Hematopoietic multipotent progenitor cell treated with erythropoietin and hydrocortisone succinate and interleukin-3 and kit ligand, for 4 days (in vitro differentiated cells): ENCODE results near the gene MAP1S.

Experiments
- DNase-seq: peaks from one replicate; pipeline ENCODE4 v3.0.0-alpha.2; 2015

MAP1S gene, protein sequence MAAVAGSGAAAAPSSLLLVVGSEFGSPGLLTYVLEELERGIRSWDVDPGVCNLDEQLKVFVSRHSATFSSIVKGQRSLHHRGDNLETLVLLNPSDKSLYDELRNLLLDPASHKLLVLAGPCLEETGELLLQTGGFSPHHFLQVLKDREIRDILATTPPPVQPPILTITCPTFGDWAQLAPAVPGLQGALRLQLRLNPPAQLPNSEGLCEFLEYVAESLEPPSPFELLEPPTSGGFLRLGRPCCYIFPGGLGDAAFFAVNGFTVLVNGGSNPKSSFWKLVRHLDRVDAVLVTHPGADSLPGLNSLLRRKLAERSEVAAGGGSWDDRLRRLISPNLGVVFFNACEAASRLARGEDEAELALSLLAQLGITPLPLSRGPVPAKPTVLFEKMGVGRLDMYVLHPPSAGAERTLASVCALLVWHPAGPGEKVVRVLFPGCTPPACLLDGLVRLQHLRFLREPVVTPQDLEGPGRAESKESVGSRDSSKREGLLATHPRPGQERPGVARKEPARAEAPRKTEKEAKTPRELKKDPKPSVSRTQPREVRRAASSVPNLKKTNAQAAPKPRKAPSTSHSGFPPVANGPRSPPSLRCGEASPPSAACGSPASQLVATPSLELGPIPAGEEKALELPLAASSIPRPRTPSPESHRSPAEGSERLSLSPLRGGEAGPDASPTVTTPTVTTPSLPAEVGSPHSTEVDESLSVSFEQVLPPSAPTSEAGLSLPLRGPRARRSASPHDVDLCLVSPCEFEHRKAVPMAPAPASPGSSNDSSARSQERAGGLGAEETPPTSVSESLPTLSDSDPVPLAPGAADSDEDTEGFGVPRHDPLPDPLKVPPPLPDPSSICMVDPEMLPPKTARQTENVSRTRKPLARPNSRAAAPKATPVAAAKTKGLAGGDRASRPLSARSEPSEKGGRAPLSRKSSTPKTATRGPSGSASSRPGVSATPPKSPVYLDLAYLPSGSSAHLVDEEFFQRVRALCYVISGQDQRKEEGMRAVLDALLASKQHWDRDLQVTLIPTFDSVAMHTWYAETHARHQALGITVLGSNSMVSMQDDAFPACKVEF

DNA sequence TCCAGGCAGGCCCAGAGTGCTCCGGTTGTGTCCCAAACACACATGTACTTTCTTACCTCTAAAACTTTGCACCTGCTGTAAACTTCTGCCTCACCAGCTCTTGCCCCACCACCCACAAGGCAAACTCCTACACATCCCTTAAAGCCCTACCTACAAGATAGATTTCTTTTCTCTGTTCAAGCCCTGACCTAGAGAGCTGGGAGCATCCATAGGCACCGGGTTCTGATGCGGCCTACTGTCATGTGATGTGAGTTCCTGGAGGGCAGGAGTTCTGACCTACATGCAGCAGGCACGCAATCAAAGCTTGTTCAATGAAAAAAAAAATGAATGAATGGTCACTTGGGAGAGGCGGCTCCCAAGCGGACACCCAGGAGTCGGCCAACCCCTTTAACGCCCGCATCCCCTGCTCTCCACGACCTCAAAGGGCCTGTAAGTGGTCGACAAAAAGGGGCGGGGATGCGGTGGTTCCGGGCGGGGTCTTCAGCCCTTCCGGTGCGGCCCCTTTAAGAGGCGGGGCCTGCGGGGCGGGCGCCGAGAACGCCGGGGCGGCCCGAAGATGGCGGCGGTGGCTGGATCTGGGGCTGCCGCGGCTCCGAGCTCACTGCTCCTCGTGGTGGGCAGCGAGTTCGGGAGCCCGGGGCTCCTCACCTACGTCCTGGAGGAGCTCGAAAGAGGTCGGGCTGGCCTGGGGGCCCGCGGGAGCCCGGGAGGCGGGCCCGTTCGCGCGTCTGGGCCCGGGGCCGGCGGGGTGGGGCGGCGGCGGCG, at the start of gene MAP1S:
MAP1S (plus strand) TSS at position 534 of the 765 bp plus-strand sequence; CDS start at position 557, 23 bp downstream.
- peak; percentile 83 for DNase-seq

DNA sequence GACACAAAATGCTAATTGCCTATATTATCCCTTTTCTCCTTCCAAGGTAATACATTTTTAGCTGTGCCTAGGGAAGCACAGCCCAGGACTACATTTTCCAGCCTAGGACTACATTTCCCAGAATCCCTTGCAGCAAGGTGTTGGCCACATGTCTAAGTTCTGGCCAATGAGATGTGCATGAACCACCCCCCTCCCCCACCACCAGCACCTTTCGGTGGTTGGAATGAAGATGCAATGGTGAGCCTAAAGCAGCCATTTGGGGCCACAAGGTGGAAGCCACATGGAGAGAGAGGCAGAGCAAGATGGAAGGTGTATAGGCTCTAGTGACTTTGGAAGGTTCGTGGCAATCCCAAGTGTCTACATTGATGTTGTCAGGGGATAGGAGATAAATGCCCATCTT, 47.4 kb upstream of the MAP1S start:
- peak; percentile 54 for DNase-seq

DNA sequence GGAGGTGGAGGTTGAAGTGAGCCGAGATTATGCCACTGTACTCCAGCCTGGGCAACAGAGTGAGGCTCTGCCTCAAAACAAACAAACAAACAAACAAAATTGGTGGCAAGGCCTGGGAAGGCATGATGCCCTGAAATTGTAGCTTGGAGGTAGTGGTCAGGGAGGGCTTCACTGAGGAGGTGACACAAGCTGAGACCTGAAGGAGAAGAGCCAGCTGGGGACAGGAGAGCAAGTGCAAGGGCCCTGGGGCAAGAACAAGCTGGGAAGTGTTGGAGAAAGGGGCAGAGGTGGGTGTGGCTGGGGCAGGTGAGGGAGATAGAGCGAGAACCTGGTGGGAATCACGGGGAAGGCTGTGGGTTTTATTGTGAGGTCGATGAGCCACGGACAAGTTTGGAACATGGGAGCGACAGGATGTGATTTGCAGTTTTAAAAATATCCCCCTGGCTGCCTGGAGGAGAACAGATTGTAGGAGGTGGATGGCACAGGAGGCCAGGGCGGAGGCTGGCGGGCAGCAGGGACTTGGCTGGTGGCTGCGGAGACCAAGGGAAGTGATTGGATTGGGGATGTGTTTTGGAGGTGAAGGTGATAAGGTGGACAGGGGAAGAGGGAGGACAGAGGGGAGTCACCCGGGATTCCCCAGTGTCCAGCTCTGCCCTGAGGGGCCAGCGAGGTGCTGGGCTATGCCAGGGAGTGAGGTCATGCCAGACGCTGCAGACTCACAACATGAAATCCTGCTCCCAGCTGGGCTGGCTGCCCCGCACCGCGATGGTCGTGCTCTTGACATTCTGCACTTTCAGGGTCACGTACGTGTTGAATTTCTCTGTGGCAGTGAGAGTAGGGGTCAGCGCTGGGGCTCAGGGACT, 45.1 kb upstream of the MAP1S start:
- DNase-seq: no peak

DNA sequence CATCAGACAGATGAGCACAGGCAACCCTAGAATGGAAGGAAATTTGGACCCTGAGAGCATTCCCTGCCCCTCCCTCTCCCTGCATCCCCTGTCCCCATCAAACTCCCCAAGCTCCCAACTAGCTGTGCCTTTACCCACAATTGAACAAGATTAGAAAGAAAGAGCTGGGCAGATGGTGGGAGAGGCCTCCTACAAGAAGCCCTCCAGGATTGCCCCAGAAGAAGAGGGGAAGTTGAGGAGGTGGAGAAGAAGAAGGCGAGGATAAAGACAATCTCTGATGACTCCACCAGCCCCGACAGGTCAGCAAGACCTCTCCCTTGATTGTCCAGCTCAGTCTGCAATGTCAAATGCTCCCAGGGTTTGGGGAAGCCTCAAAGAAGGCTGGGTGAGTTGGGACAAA, 43.0 kb upstream of the MAP1S start:
- no peak for DNase-seq

DNA sequence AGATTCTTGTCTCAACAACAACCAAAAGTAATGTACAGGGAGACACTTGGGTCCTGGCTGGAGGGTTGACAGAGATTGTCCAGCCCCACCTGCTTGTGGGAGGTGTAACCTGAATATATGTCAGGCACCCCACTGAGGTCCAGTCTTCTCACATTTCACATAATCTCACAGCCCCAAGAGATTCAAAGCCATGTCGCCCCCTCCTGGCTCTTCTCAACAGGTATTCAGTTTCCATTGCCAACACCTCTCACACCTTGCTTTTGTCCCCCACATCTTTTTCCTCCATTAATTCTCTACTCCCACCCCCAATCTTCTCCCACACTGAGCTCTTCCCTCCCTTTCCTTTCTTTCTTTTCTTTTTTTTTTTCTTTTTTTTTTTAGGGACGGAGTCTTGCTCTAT, 42.3 kb upstream of the MAP1S start:
- peak; percentile 21 for DNase-seq

DNA sequence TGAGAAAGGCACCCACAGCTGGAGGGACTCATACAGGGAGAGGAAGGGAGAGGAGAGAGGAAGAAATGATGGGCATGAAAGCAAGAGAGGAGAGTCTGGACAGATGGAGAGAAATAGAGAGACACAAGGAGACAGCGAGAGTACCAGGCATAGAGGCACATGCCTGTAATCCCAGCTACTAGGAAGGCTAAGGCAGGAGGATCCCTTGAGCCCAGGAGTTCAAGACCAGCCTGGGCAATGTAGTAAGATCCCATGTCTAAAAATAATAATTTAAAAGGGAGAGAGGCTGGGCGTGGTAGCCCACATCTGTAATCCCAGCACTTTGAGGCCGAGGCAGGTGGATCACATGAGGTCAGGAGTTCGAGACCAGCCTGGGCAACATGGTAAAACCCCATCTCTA, 40.4 kb upstream of the MAP1S start:
- no peak for DNase-seq

DNA sequence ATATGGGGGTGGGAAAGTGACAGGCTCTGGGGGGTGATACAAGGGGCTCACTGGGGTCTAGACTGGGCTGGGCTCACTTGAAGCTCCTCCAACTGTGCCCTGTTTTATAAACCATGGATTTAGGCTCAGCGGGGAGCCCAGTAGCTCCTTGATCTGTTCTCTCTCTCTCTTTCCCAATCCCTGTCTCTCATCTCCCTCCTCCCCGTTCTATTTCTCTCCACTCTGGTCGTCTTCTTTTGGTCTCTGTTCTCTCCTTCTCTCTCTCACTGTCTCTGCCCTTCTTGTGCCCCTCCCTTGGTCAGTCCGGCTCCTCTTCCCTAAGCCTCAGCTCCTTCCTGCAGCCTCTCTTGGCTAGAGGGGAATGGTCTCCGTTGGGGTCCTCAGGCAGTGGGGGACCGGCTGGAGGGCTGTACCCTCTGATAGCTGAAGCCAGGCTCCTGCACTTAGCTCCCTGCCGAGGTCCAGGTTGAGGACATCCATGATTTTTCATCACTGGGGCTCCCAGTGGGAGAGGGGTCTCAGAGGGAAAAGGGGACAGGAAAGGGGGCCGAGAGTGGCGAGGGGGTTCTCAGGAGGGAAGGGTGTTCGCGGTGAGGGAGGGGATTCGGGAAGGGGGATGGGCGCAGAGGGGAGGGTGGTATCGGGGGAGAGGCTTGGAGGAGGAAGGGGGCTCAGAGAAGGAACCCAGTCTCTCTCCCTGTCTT, 39.6 kb upstream of the MAP1S start:
- no peak for DNase-seq

DNA sequence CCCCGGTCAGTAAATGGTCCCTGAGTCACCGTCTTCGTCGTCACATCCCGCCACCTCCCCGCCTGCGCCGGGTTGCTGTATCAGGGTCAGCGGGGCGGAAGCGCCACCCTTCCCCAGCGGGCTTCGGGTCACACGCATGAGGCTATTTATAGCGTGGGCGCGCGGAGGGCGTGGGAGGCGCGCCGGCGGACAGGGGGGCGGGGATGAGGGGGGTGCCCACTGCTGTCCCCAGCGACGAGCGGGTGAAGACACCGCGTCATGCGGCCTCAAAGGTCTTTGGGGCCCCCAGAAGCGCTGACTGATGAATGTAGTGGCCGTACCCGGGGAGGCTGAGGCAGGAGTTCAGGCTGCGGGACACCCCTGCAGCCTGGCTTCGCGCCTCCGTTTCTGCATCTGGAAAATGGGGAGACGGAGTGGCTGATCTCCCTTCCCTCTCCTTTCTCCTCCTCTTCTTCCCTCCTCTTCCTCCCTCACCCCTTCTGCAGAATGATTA, 39.0 kb upstream of the MAP1S start:
- peak; percentile 89 for DNase-seq

DNA sequence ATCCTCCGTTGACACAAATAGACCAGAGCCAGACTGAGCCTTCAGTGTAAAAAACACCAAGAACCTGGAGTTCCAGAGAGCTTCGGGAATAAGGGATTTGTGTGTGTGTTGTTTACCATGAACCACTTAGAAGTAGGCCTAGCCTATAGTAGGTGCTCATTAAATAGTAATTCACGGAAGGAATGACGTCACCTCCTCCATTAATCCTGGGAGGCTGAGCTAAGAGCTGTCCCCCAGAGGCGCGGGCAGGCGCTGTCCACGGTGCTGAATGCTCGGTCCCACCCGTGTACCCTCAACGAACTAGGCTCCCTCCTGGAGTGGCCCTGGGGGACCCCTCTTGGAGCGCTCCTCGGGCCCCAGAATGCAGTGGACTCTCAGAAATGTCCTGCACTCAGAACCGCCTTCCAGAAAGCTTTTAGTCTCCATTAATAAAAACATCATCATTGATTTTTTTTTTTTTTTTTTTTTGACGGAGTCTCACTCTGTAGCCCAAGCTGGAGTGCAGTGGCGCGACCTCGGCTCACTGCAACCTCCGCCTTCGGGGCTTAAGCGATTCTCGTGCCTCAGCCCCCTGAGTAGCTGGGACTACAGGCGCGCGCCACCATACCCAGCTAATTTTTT, 37.7 kb upstream of the MAP1S start:
- peak; percentile 82 for DNase-seq

DNA sequence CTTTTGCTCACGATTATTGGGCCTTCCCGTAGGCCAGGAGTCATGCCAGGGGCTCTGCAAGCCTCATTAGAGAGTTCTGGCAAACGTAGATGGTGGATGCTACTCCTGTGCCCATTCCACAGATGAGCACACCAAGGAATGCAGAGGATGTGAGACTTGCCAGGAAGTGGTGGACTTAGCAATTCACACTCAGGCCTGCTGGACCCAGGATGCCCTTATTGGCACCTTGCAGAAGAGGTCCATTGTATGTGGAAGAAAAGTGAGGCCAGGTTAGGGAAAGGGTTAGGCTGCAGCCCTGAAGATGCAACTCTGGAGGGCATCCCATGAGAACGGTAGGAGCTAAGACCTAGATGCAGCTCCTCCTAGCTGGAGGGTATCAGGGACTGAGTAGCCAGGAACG, 37.0 kb upstream of the MAP1S start:
- DNase-seq: no peak

DNA sequence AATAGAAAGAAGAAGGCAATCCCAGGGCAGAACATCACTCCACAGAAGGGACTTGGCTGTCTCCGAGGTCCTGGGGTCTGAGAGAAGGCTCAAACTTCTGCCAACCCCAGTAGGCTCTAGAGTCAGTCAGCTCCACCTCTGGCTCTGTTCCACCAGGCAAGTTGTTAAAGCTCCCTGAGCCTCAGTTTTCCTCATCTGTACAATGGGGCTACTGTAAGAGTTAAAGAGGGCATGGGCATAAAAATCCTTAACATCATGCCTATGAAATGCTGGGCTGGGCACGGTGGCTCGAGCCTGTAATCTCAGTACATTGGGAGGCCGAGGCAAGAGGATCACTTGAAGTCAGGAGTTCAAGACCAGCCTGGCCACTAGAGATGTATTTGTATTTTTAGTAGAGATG, 36.2 kb upstream of the MAP1S start:
- no peak for DNase-seq

DNA sequence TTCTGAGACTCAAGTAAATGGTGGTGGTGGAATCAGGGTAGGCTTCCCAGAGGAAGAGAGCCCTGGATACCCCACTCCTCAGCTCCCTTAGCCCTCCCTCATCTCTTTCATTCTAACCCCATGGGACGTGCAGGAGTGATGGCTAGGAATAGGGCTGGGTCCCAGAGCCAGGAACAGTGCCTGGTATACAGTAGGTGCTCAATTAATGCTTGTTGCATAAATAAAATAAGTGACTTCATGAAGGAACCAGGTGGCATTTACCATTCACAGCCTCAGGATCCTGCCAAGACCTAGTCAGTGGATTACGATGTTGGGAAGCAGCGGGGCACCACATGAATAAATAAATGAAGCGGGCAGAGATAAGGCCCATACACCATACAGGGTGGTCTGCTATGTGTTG, 35.0 kb upstream of the MAP1S start:
- no peak for DNase-seq

DNA sequence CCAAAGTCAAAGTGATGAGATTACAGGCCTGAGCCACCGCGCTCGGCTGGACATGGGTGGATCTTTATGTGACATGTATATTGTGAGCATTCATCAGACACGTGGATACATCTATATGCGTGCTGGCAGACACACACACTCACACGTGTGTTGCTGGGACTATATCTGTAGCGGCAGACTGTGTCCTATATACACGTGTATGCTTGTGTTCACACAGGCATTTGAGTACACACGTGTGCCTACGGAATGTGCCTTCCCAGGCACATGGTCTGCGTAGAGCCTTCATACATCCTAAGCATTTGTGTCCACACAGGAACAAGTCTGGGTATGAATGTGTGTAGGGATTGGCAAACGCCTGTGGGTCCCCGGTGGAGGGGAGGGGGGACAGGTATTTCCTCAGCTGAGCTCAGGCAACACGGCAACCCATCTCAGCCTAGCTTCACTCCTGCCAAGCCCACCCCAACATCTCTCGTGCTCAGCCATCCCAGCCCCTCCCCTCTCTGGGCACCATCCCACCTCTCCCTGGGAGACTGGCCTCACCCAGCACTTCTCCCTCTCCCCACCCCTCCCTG, 33.7 kb upstream of the MAP1S start:
- DNase-seq: no peak

DNA sequence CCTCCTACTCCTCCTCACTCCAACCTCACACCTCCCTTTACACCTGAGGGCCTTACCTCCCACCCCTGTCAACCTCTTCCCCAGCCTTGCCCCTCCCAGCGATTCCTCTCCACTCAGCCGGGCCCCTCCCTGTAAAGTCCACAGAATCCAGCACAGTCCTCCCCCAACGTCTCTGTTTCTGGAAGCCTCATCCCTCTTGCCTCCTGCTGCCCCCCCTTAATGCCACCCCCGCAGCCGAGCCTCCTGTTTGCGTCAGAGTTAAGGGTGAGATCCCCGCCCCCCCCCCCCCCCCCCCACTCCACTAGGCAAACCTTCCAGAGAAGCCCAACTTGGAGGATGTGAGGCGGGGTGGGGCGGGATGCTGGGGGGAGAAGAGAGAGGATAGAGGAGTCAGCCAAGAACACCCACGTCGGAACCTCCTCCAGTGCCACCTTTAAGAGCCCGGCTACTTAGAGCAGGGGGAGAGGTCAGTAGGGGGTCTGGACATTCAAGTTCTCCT, 33.2 kb upstream of the MAP1S start:
- DNase-seq: no peak

DNA sequence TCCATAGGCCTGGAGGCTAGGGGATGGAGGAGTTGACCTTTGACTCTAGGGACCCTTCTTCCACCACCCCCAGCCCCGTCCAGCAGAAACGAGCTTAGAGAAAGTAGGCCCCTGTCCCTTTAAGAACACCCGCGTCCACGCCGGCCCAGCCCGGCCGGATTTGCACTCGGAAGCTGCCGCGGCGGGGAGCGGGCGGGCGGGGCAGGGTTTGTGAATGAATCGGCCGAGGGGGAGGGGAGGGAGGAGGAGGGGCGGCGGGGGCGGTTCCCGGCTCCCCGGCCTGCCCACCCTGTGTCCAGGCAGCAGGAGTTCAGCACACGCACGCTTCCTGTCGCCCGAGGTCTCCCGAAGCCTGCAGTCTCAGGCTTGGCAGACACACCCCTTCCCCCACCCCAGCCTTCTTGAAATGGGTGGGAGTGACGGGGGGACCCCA, 32.7 kb upstream of the MAP1S start:
- peak; percentile 35 for DNase-seq

DNA sequence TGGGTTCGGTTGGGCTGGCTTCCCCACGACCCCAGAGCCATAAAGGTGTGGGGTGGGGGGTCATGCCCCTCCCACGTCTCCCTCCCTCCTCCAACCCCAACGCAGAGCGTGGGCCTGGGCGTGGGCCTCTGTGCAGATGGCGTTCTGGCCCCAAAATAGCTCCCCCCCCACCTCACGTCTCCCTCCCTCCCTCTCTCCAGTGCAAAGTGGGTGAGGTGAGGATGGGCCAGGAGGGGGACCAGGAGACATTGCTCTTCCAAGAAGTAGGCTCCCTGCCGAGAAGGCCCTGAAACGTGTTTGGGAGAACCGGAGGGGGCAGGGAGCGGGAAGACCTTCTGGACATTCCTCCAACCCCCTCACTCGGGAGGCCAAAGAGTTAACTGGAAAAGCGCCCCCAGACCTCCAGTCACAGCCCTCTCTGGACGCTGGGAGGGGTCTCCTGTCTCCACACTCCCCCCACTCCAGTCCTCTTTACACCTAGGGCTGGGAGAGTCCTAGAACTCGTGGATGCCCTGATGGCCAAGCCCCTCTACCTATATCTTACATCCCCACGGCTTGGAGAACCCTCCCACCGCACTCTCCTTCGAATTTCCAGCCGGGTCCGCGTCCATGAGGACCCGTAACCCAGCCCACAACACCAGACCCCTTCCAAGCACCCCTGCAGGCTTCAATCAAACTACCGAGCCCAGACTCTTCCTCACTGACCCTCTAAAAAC, 32.0 kb upstream of the MAP1S start:
- no peak for DNase-seq

DNA sequence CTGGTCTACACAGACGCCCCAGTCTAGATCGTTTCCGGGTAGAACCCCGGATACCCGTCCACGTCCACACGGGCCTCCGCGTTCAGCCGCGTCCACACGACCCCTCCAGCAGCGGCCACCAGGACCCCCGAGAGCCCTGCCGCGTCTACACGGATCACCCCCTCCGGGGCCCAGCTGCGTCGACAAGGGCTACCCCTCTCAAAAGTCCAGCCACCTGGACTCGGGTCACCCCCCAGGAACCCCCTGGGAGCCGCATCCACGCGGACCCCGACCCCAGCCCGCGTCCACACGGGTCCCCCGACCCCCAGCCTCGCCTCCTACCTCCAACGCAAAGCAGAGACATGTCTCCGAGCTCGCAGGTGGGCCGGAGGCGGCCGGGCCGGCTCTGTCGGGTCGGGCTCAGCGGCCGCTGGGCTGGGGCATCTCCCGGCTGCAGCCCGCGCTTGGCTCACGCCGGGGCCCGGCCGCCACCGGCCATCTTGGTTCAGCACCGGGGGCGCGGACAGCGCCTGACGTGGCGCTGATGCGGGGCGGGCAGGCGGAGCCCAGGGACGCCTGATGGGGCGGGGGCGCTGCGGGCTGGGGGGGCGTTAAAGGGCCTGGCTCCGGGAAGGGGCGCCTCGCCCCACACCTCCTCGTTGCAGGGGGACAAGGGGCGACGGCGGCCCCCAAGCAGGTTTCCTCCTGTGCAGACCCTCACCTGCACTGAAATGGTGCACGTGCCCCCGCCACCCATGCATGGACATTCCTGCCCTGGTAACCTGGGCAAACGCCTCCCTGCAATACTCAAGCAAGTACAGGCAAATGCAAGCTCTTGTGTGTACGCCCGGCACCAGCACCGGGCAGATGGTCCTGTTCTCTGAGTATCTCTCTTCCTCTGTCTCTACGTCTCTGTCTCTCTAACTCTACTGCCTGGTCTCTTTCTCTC, 31.2 kb upstream of the MAP1S start, which contains the start of gene UNC13A:
UNC13A (minus strand) TSS at position 498 of the 928 bp plus-strand sequence; CDS start at position 343, 155 bp downstream.
- DNase-seq: peak; percentile 82
